ENCODE measurements around the gene PIGP. TPM values are rescaled to one million over a fixed set of nuclear protein-coding genes. Genes with fewer than 3 reads are reported as not detected.

PIGP gene
- polyA plus RNA-seq, 6 donors from 2014 or later: 30.6 to 58.7 (median 36.7) TPM

DNA sequence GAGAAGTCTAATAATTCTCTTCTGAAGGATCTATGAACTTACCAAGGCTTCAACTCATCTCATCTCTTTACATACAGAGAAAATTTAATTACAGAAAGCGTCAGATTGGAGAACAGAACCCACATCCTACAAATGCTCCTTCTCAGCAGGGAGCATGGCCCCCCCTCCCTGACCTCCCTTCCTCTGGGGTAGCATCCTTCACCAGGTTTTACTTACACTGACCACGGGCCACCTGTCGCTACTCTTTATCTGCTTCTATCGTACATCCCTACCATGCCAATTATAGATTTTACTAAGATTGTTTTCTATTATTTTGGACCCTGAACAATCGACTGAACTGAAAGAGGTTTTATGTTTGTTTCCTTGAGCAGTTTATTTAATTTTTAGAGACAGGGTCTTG lies 40.6 kb downstream of the PIGP start:
- Mint-ChIP-seq H3K36me3 (no peaks in the 10 kb centered on the region), H3K9me3 (no peaks in the 10 kb centered on the region), H3K4me1 (no peaks in the 10 kb centered on the region), H3K4me3 (peak overlapping the region in 1 of 8 donors; percentile 36), H3K27me3 (peaks cover 0 to 5% (median 0%) of the 10 kb centered on the region in 3 donors), H3K27ac (peak overlapping the region in 1 of 6 donors; percentile 30)
- DNase-seq: no peak
- ATAC-seq (ENCODE audit: low read depth in 2 of 2): no peak

- no peaks in the 10 kb centered on the region for H3K36me3 Mint-ChIP-seq
- peaks cover 0 to 8% (median 5%) of the 10 kb centered on the region in 3 donors for H3K27me3 Mint-ChIP-seq
- peaks cover 0 to 2% (median 0%) of the 10 kb centered on the region in 7 donors for H3K9me3 Mint-ChIP-seq
- DNase-seq (no peak), ATAC-seq (ENCODE audit: low read depth in 2 of 2) (no peak)
- H3K4me1 Mint-ChIP-seq: no peaks in the 10 kb centered on the region
- H3K27ac Mint-ChIP-seq: no peak overlapping the region
- H3K4me3 Mint-ChIP-seq: peak overlapping the region in 1 of 8 donors; percentile 64
Observed at GRCh38 chr21:37030864-37031263, 42.0 kb downstream of the PIGP start.

GRCh38 chr21:37028570-37028969 lies 44.3 kb downstream of the PIGP start:
- no peak overlapping the region for H3K27ac Mint-ChIP-seq
- H3K36me3 Mint-ChIP-seq: no peaks in the 10 kb centered on the region
- H3K4me1 Mint-ChIP-seq: no peaks in the 10 kb centered on the region
- no peak for DNase-seq
- peaks cover 0 to 2% (median 0%) of the 10 kb centered on the region in 7 donors for H3K9me3 Mint-ChIP-seq
- no peak for ATAC-seq (ENCODE audit: low read depth in 2 of 2)
- no peak overlapping the region for H3K4me3 Mint-ChIP-seq
- H3K27me3 Mint-ChIP-seq: peaks cover 0 to 8% (median 5%) of the 10 kb centered on the region in 3 donors

- Mint-ChIP-seq H3K4me3 (no peak overlapping the region), H3K4me1 (no peaks in the 10 kb centered on the region), H3K27me3 (peaks cover 0 to 8% (median 0%) of the 10 kb centered on the region in 3 donors), H3K27ac (no peak overlapping the region), H3K36me3 (no peaks in the 10 kb centered on the region), H3K9me3 (peaks cover 0 to 3% (median 2%) of the 10 kb centered on the region in 7 donors)
- DNase-seq: no peak
- no peak for ATAC-seq (ENCODE audit: low read depth in 2 of 2)
Observed at GRCh38 chr21:37026499-37026898, 46.4 kb downstream of the PIGP start.

- H3K4me1 Mint-ChIP-seq: no peaks in the 10 kb centered on the region
Observed at GRCh38 chr21:37017951-37018679, 54.8 kb downstream of the PIGP start.

More at GRCh38 chr21:37017951-37018679, 54.8 kb downstream of the PIGP start:
- Mint-ChIP-seq H3K27me3 (peaks cover 11 to 28% (median 12%) of the 10 kb centered on the region in 3 donors), H3K27ac (no peak overlapping the region), H3K9me3 (no peaks in the 10 kb centered on the region), H3K4me3 (no peak overlapping the region), H3K36me3 (no peaks in the 10 kb centered on the region)
- no peak for ATAC-seq (ENCODE audit: low read depth in 2 of 2)
- DNase-seq: no peak

Other genes starting within 250 kb of the PIGP start
- gene HLCS, start 106.4 kb downstream of the PIGP start, polyA plus RNA-seq (ENCODE audit: low read depth in 6 of 6): 1 to 10 TPM; 5.5 to 8.4 (median 7.3) TPM
- not detected for gene RIPPLY3, start 66.4 kb downstream of the PIGP start, polyA plus RNA-seq (ENCODE audit: low read depth in 6 of 6)
- 10 to 100 TPM; 54.7 to 97.7 (median 62.1) TPM for gene TTC3, start 183 bp upstream of the PIGP start, polyA plus RNA-seq (ENCODE audit: low read depth in 6 of 6)
- gene VPS26C, start 194.3 kb upstream of the PIGP start, polyA plus RNA-seq (ENCODE audit: low read depth in 6 of 6): 10 to 100 TPM; 46.1 to 64.6 (median 61.0) TPM